Peyer's patch (tissue), 4 donors: ENCODE data around the gene NPR3. TPM values are rescaled to one million over a fixed set of nuclear protein-coding genes. Genes with fewer than 3 reads are reported as not detected.

ENCODE experiments used
- DNase-seq, 3 donors: peaks; one replicate each; pipeline ENCODE4 v3.0.0-alpha.2; 2017 to 2019
- H3K27ac ChIP-seq, 4 donors: fragments of 200-600 bp; sonication (generic); one replicate each; pipeline ENCODE4 v1.5.1; 2016 to 2019
- H3K27me3 ChIP-seq, 2 donors: fragments of 200-600 bp; sonication (generic); one replicate each; pipeline ENCODE4 v1.5.1; 2019
- H3K36me3 ChIP-seq, 3 donors: fragments of 200-600 bp; sonication (generic); one replicate each; pipeline ENCODE4 v1.5.1; 2016 to 2019
- H3K4me1 ChIP-seq, 4 donors: fragments of 200-600 bp; sonication (generic); one replicate each; pipeline ENCODE4 v1.5.1; 2016 to 2019
- H3K4me3 ChIP-seq, 4 donors: fragments of 200-600 bp; sonication (generic); 1 replicate in 3 of 4; 2 replicates in 1 of 4; pipeline ENCODE4 v1.5.1; 2016 to 2019; ENCODE audit warnings: mild to moderate bottlenecking in 1 of 4
- H3K9me3 ChIP-seq, 4 donors: fragments of 200-600 bp; sonication (generic); one replicate each; pipeline ENCODE4 v1.5.1; 2016 to 2019; ENCODE audit warnings: mild to moderate bottlenecking in 1 of 4
- POLR2A ChIP-seq, 2 donors: fragments of 450-650 bp; IDR thresholded peaks; one replicate each; pipeline ENCODE4 v1.5.1; 2017; ENCODE audit warnings: antibody characterized with exemption in 2 of 2, mild to moderate bottlenecking in 2 of 2, moderate library complexity in 2 of 2
- total RNA-seq, 4 donors: library from RNA; depleted of rRNA; stranded (reverse); fragments of >200 nt; gene quantifications; one replicate each; pipeline ENCODE4 v1.1.0, GENCODE V29; 2016
- TF ChIP-seq, protein P1 (sequence below), 6 experiments: fragments of 450-650 bp in 4 of 6; fragments of 200-600 bp in 2 of 6; sonication (generic) in 1 of 6; IDR thresholded peaks; one replicate each; pipeline ENCODE4 v1.5.1; 2017 to 2019; ENCODE audit warnings: antibody characterized with exemption in 6 of 6, mild to moderate bottlenecking in 3 of 6, moderate library complexity in 1 of 6

Gene NPR3
- total RNA-seq, 4 donors from 2014 or later = 0.47 to 1.7 (median 1.2) TPM; not detected in 1

DNA sequence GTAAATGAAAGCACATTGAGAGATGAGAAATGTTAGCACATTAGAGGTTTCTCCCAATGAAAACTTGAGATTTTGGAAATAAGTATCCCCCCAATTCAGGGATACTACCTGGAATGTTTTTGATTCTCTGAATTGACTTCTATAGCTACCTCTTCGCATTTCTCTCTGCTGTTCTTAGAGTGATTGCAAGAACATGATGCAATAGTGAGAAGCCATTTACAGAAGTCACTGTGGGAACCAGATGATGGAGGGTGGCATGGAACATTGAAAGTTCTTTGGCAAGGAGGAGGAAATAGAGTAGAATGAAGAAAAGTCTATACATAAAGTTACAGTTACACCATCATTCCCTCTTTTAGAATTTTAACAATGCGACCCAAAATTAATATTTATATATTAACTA, 9.2 kb downstream of the NPR3 start:
- no peaks in the 10 kb centered on the region for H3K4me1 ChIP-seq
- H3K9me3 ChIP-seq = no peaks in the 10 kb centered on the region
- H3K27ac ChIP-seq = no peak overlapping the region
- TF ChIP-seq, protein P1, sequence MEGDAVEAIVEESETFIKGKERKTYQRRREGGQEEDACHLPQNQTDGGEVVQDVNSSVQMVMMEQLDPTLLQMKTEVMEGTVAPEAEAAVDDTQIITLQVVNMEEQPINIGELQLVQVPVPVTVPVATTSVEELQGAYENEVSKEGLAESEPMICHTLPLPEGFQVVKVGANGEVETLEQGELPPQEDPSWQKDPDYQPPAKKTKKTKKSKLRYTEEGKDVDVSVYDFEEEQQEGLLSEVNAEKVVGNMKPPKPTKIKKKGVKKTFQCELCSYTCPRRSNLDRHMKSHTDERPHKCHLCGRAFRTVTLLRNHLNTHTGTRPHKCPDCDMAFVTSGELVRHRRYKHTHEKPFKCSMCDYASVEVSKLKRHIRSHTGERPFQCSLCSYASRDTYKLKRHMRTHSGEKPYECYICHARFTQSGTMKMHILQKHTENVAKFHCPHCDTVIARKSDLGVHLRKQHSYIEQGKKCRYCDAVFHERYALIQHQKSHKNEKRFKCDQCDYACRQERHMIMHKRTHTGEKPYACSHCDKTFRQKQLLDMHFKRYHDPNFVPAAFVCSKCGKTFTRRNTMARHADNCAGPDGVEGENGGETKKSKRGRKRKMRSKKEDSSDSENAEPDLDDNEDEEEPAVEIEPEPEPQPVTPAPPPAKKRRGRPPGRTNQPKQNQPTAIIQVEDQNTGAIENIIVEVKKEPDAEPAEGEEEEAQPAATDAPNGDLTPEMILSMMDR (IDR thresholded peaks at IDR 0.05) = no peak
- no peak for TF ChIP-seq POLR2A (IDR thresholded peaks at IDR 0.05)
- DNase-seq = no peak
- no peaks in the 10 kb centered on the region for H3K36me3 ChIP-seq
- H3K27me3 ChIP-seq = no peaks in the 10 kb centered on the region
- no peak overlapping the region for H3K4me3 ChIP-seq

DNA sequence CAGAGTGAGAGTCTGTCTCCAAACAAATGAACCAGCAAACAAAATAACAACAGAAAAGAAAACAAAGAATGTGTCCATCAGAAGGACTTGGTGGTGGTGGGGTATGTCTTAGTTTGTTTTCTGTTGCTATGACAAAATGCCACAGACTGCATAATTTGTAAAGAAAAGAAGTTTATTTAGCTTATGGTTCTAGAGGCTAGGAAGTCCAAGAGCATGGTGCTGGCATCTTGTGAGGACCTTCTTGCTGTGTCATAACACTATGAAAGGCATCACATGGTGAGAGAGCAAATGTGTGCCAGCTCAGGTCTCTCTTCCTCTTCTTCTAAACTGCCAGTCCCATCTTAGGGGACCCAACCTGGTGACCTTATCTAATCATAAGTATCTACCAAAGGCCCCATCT, 10.5 kb downstream of the NPR3 start:
- Histone ChIP-seq H3K27me3 (no peaks in the 10 kb centered on the region), H3K27ac (no peak overlapping the region), H3K36me3 (no peaks in the 10 kb centered on the region), H3K4me1 (no peaks in the 10 kb centered on the region), H3K4me3 (no peak overlapping the region), H3K9me3 (no peaks in the 10 kb centered on the region)
- TF ChIP-seq, protein P1 (IDR thresholded peaks at IDR 0.05) = no peak
- TF ChIP-seq POLR2A (IDR thresholded peaks at IDR 0.05) = no peak
- no peak for DNase-seq

DNA sequence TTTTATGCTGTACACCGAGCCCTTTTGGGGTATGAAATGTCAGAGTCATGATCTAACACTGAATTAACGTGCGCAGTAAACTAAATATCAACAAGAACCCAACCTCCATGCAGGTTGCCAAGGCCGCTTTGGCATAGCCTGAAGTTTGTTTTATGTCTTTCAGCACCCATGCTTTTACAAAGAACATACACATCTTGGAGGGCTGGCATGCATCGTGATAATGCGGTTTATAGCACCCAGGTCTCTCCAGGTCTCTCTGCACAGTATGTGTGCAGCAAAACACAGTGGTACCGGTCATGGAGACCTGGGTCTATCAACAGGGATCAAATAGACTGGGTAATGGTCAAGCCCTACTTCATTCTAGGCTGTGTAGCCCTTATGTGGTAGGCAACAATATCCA, 11.8 kb downstream of the NPR3 start:
- no peak for DNase-seq
- no peaks in the 10 kb centered on the region for H3K27me3 ChIP-seq
- H3K4me1 ChIP-seq = no peaks in the 10 kb centered on the region
- H3K27ac ChIP-seq = no peak overlapping the region
- no peak overlapping the region for H3K4me3 ChIP-seq
- no peaks in the 10 kb centered on the region for H3K36me3 ChIP-seq
- H3K9me3 ChIP-seq = no peaks in the 10 kb centered on the region
- TF ChIP-seq POLR2A (IDR thresholded peaks at IDR 0.05) = no peak
- TF ChIP-seq, protein P1 (IDR thresholded peaks at IDR 0.05) = no peak

DNA sequence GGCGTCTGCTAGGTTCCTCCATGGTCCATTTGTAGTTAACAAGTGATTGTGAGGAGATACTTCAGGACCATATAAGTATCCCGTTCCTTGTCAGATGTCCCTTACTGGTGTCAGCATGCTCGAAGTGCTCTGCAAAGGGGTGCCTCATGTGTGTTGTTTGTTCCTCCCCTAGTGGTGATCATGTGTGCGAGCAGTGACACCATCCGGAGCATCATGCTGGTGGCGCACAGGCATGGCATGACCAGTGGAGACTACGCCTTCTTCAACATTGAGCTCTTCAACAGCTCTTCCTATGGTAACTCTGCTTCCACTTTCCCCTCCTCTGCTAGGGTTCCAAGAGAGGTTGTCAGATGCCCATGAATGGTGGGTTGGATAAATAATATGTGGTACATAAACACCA, 13.4 kb downstream of the NPR3 start:
- no peaks in the 10 kb centered on the region for H3K4me1 ChIP-seq
- TF ChIP-seq POLR2A (IDR thresholded peaks at IDR 0.05) = no peak
- TF ChIP-seq, protein P1 (IDR thresholded peaks at IDR 0.05) = no peak
- no peaks in the 10 kb centered on the region for H3K27me3 ChIP-seq
- no peak for DNase-seq
- H3K9me3 ChIP-seq = no peaks in the 10 kb centered on the region
- no peak overlapping the region for H3K4me3 ChIP-seq
- H3K27ac ChIP-seq = no peak overlapping the region
- H3K36me3 ChIP-seq = no peaks in the 10 kb centered on the region

DNA sequence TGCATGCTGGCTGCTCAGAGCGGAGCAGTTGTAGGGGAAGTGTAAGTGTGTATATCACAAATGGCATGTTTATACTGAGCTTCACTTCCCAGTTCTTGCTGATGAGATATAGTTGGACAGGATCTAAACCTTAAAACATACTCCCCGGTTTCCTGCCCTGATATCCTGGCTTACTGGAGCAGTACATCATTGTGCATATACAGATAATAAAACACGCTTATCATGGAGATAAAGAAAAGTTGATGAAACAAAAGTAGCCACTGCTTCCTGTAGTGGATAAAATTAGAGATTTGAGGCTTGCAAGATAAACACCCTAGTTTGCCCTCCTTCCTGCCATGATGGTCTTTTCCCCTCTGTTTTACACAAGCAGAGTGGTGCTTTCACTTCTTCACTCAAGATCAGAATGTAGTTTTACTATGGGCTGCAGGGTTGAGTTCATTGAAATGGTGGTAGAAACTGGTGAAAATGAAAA, 15.0 kb downstream of the NPR3 start:
- TF ChIP-seq, protein P1 (IDR thresholded peaks at IDR 0.05) = no peak
- no peak for TF ChIP-seq POLR2A (IDR thresholded peaks at IDR 0.05)
- H3K4me3 ChIP-seq = no peak overlapping the region
- no peaks in the 10 kb centered on the region for H3K27me3 ChIP-seq
- no peaks in the 10 kb centered on the region for H3K4me1 ChIP-seq
- H3K27ac ChIP-seq = no peak overlapping the region
- no peaks in the 10 kb centered on the region for H3K36me3 ChIP-seq
- no peak for DNase-seq
- H3K9me3 ChIP-seq = no peaks in the 10 kb centered on the region

DNA sequence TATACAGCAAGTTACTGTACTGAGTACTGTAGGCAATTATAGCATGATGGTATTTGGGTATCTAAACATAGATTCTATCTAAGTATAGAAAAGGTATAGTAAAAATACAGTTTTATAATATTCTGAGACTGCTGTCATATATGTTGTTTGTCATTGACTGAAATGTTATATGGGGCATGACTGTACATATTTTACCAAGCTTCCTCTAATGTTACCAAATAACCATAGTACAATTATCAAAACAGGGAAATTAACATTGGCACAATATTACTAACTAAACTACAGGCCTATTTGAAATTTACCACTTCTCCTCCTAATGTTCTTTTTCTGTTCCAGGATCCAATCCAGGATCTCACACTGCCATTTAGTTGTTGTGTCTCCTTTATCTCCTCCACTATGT, 18.5 kb downstream of the NPR3 start:
- Histone ChIP-seq H3K4me3 (no peak overlapping the region), H3K27ac (no peak overlapping the region), H3K4me1 (no peaks in the 10 kb centered on the region), H3K27me3 (no peaks in the 10 kb centered on the region), H3K36me3 (no peaks in the 10 kb centered on the region), H3K9me3 (no peaks in the 10 kb centered on the region)
- no peak for DNase-seq
- TF ChIP-seq POLR2A (IDR thresholded peaks at IDR 0.05) = no peak
- TF ChIP-seq, protein P1 (IDR thresholded peaks at IDR 0.05) = no peak
